HAP-1 (cell line): Measurements from ENCODE around the gene COX8C.
A peak's percentile ranks its signal among the peaks of the same experiment; 100 is the strongest.

ENCODE experiments used
- DNase-seq, 2 experiments: peaks; one replicate each; pipeline ENCODE4 v3.0.0-alpha.2; 2016 to 2020; ENCODE audit warnings: low spot score in 2 of 2
- H3K27me3 ChIP-seq: fragments of 250-450 bp; sonication (Bioruptor Pico); 2 replicates; pipeline ENCODE4 v1.5.1; 2020; ENCODE audit warnings: low read depth, mild to moderate bottlenecking, moderate library complexity
- H3K36me3 ChIP-seq: fragments of 250-450 bp; sonication (Bioruptor Pico); replicated peaks from 2 replicates; pipeline ENCODE4 v1.5.1; 2020; ENCODE audit warnings: mild to moderate bottlenecking
- H3K4me1 ChIP-seq: fragments of 250-450 bp; sonication (Bioruptor Pico); 2 replicates; pipeline ENCODE4 v1.5.1; 2020; ENCODE audit warnings: mild to moderate bottlenecking
- H3K4me3 ChIP-seq: fragments of 250-450 bp; sonication (Bioruptor Pico); 2 replicates; pipeline ENCODE4 v1.5.1; 2020; ENCODE audit warnings: mild to moderate bottlenecking, moderate library complexity
- H3K9me3 ChIP-seq: fragments of 250-450 bp; sonication (Bioruptor Pico); 2 replicates; pipeline ENCODE4 v1.5.1; 2020; ENCODE audit warnings: mild to moderate bottlenecking, moderate library complexity
- in situ Hi-C: fragments of 300-500 bp; cut with MboI; formaldehyde crosslinking; loops from 3 replicates; pipeline ENCODE4 v1.14.3; 2020; ENCODE audit warnings: low sequenced_read_pairs, inconsistent platforms, mixed read lengths

Gene COX8C

GRCh38 chr14:93346926-93347721 is at the start of gene COX8C:
Gene COX8C, plus strand, starts transcription at chr14:93347182. Its CDS starts 87 bp downstream, at chr14:93347269.
- no peak for DNase-seq
- Histone ChIP-seq H3K27me3 (no peaks in the 10 kb centered on the region), H3K9me3 (peaks cover 10% of the 10 kb centered on the region), H3K4me1 (peaks cover 25% of the 10 kb centered on the region), H3K4me3 (no peak within 1 kb of the TSS), H3K36me3 (peaks cover 6% of the 10 kb centered on the region; the same call in 1 of the 2 replicates)
- in situ Hi-C loops, result no loop called here

GRCh38 chr14:93299416-93299815 is 47.6 kb upstream of the COX8C start:
- Histone ChIP-seq H3K27me3 (no peaks in the 10 kb centered on the region), H3K4me3 (no peak overlapping the region), H3K9me3 (no peaks in the 10 kb centered on the region), H3K4me1 (peaks cover 57% of the 10 kb centered on the region), H3K36me3 (no peaks in the 10 kb centered on the region)
- in situ Hi-C loops, result no loop called here
- DNase-seq, result no peak

GRCh38 chr14:93299866-93300265 is 47.1 kb upstream of the COX8C start:
- no peaks in the 10 kb centered on the region for H3K36me3 ChIP-seq
- in situ Hi-C loops, result no loop called here

GRCh38 chr14:93301821-93302447 is 45.0 kb upstream of the COX8C start:
- no peaks in the 10 kb centered on the region for H3K27me3 ChIP-seq
- peak; percentile 33 to 43 for DNase-seq
- peaks cover 56% of the 10 kb centered on the region for H3K4me1 ChIP-seq
- H3K4me3 ChIP-seq, result no peak overlapping the region
- no peaks in the 10 kb centered on the region for H3K9me3 ChIP-seq
- in situ Hi-C loops, result no loop called here
- H3K36me3 ChIP-seq, result no peaks in the 10 kb centered on the region

More at GRCh38 chr14:93299866-93300265, 47.1 kb upstream of the COX8C start:
- Histone ChIP-seq H3K9me3 (no peaks in the 10 kb centered on the region), H3K27me3 (no peaks in the 10 kb centered on the region), H3K4me1 (peaks cover 60% of the 10 kb centered on the region), H3K4me3 (no peak overlapping the region)
- no peak for DNase-seq

GRCh38 chr14:93302688-93303581 is 44.0 kb upstream of the COX8C start:
- Histone ChIP-seq H3K27me3 (no peaks in the 10 kb centered on the region), H3K4me1 (peaks cover 47% of the 10 kb centered on the region), H3K4me3 (no peak overlapping the region), H3K36me3 (no peaks in the 10 kb centered on the region), H3K9me3 (no peaks in the 10 kb centered on the region)
- in situ Hi-C loops, result no loop called here
- DNase-seq, result peak; percentile 47 to 83

GRCh38 chr14:93303659-93304058 is 43.3 kb upstream of the COX8C start:
- Histone ChIP-seq H3K27me3 (no peaks in the 10 kb centered on the region), H3K4me1 (peaks cover 45% of the 10 kb centered on the region), H3K4me3 (no peak overlapping the region), H3K36me3 (no peaks in the 10 kb centered on the region), H3K9me3 (no peaks in the 10 kb centered on the region)
- no peak for DNase-seq
- in situ Hi-C loops, result no loop called here

GRCh38 chr14:93304771-93305170 is 42.2 kb upstream of the COX8C start:
- Histone ChIP-seq H3K9me3 (no peaks in the 10 kb centered on the region), H3K27me3 (no peaks in the 10 kb centered on the region), H3K4me1 (peaks cover 42% of the 10 kb centered on the region), H3K4me3 (no peak overlapping the region), H3K36me3 (no peaks in the 10 kb centered on the region)
- in situ Hi-C loops, result no loop called here
- no peak for DNase-seq

GRCh38 chr14:93305725-93306418 is 41.1 kb upstream of the COX8C start:
- no peak overlapping the region for H3K4me3 ChIP-seq
- H3K27me3 ChIP-seq, result no peaks in the 10 kb centered on the region
- peaks cover 40% of the 10 kb centered on the region for H3K4me1 ChIP-seq
- no peaks in the 10 kb centered on the region for H3K9me3 ChIP-seq
- no peaks in the 10 kb centered on the region for H3K36me3 ChIP-seq
- in situ Hi-C loops, result no loop called here
- DNase-seq, result no peak

- Histone ChIP-seq H3K27me3 (no peaks in the 10 kb centered on the region), H3K9me3 (no peaks in the 10 kb centered on the region), H3K4me1 (peaks cover 36% of the 10 kb centered on the region), H3K4me3 (no peak overlapping the region), H3K36me3 (no peaks in the 10 kb centered on the region)
- in situ Hi-C loops, result no loop called here
- no peak for DNase-seq
Measured at GRCh38 chr14:93306812-93307211, 40.2 kb upstream of the COX8C start.

GRCh38 chr14:93308686-93309345 is 38.2 kb upstream of the COX8C start:
- Histone ChIP-seq H3K4me3 (no peak overlapping the region), H3K4me1 (peaks cover 16% of the 10 kb centered on the region), H3K27me3 (no peaks in the 10 kb centered on the region), H3K36me3 (no peaks in the 10 kb centered on the region), H3K9me3 (no peaks in the 10 kb centered on the region)
- DNase-seq, result no peak
- in situ Hi-C loops, result no loop called here

GRCh38 chr14:93309427-93309966 is 37.5 kb upstream of the COX8C start:
- Histone ChIP-seq H3K4me1 (peaks cover 15% of the 10 kb centered on the region), H3K4me3 (no peak overlapping the region), H3K36me3 (no peaks in the 10 kb centered on the region), H3K27me3 (no peaks in the 10 kb centered on the region), H3K9me3 (no peaks in the 10 kb centered on the region)
- in situ Hi-C loops, result no loop called here
- DNase-seq, result no peak

GRCh38 chr14:93311082-93311481 is 35.9 kb upstream of the COX8C start:
- Histone ChIP-seq H3K36me3 (no peaks in the 10 kb centered on the region), H3K27me3 (no peaks in the 10 kb centered on the region), H3K9me3 (no peaks in the 10 kb centered on the region), H3K4me1 (peaks cover under 1% of the 10 kb centered on the region; the same call in 1 of the 2 replicates), H3K4me3 (no peak overlapping the region)
- no peak for DNase-seq
- in situ Hi-C loops, result no loop called here

GRCh38 chr14:93315575-93315974 is 31.4 kb upstream of the COX8C start:
- in situ Hi-C loops, result no loop called here
- DNase-seq, result no peak
- Histone ChIP-seq H3K9me3 (no peaks in the 10 kb centered on the region), H3K4me1 (peaks cover 12% of the 10 kb centered on the region), H3K36me3 (no peaks in the 10 kb centered on the region), H3K27me3 (no peaks in the 10 kb centered on the region), H3K4me3 (no peak overlapping the region)
